NB4 (cell line): Measurements from ENCODE around the gene GLRA3.

Experiments
- CTCF ChIP-seq: IDR thresholded peaks from one replicate; pipeline ENCODE4 v1.5.1; 2012; ENCODE audit warnings: low read depth, low read length
- POLR2A ChIP-seq: IDR thresholded peaks from 2 replicates; pipeline ENCODE4 v1.6.1; 2011; ENCODE audit warnings: mild to moderate bottlenecking; ENCODE audit not compliant: insufficient read length; ENCODE audit errors: extremely low read depth
- TF ChIP-seq, protein P1 (sequence below): IDR thresholded peaks from 2 replicates; pipeline ENCODE4 v1.6.1; 2011; ENCODE audit warnings: low read depth, low read length

GRCh38 chr4:174717828-174718227, 111.2 kb downstream of the GLRA3 start:
- TF ChIP-seq CTCF (no peak), POLR2A (no peak)
- TF ChIP-seq, protein P1, sequence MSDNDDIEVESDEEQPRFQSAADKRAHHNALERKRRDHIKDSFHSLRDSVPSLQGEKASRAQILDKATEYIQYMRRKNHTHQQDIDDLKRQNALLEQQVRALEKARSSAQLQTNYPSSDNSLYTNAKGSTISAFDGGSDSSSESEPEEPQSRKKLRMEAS: no peak
